Measurements from ENCODE around the gene SLC9A7.

DNA sequence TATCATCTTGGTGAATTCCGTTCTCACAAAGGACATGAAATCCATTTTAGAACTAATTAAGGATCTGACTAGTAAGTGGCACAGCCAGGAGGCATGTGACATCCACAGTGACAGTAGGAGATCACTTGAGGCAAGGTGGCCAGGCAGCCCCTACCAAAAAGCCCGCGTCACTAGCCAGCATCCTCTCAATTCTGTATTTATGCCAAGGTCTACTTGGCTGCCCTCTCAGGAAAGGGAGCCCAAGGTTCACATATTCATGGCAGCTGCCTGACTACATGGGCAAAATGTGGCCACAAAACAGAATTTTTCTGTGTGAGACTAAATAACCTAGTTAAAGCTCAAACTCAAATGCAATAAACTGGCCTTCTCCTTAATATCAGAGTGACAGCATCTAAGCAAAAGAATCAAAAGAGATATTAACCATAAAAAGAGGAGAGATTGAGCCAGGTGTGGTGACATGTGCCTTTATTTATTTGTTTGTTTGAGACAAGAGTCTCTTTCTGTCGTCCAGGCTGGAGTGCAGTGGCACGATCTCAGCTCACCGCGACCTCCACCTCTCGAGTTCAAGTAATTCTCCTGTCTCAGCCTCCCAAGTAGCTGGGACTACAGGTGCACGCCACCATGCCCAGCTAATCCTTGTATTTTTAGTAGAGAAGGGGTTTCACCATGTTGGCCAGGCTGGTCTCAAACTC lies 51.5 kb downstream of the SLC9A7 start:
- TF ChIP-seq CTCF (conservative IDR thresholded peaks at IDR 0.05; ENCODE audit: low read depth, low read length): no peak
- no peak for TF ChIP-seq EZH2 (IDR thresholded peaks at IDR 0.05; ENCODE audit: borderline replicate concordance, low read depth, low read length, poor library complexity, severe bottlenecking)

Data from A673 (cell line).